Measurements from ENCODE around the gene HPCAL1. TPM values are rescaled to one million over a fixed set of nuclear protein-coding genes. Genes with fewer than 3 reads are reported as not detected.

Gene HPCAL1
- total RNA-seq, 1 donor from 2014 or later = 72.2 TPM

DNA sequence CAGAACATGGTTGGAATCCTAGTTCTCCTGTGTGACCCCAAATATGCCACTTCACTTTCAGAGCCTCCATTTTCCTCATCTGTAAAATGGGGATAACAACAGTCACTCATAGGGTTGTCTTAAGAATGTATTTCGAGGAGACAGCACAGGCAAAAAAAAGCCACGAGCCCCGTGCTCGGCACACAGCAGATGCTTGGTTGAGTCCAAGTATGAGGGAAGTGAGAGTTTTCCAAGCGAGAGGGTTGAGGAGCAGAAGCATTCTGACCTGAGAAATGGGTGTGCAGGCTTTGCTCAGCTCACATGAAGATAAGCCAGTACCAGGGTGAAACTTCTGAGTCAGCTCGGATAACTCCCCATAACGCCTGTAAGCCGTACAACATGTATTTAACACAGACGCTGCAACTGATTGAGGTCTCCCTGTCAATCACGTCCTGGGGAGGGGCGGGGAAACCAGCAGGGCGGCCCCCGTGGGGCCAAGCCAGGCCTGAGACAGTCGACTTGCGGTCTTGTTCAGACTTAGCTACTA, 168.4 kb downstream of the HPCAL1 start:
- DNase-seq = no peak

DNA sequence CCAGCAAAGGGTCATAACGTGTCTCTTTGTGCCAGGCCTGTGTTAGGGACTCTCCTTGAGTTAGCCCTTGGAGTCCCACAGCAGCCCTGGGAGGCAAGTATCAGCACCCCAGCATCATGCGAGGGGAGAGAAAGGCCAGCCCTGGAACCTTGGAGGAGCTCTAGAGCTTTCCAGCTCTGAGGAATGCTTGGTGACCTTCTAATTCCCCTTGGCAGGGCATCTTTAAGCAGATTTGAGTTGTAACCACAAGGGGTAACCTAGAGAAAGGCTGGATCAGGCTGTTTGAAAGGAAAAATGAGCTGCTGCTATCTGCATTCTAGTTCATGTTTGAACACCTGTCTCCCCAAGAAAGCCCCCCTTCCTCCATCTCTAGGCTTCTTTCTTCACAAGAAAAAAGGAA, 169.3 kb downstream of the HPCAL1 start:
- DNase-seq = no peak

GRCh38 chr2:10473121-10473756, 170.5 kb downstream of the HPCAL1 start:
- DNase-seq = no peak

GRCh38 chr2:10475221-10475722, 172.6 kb downstream of the HPCAL1 start:
- DNase-seq = no peak

GRCh38 chr2:10475811-10476660, 173.3 kb downstream of the HPCAL1 start:
- no peak for DNase-seq

DNA sequence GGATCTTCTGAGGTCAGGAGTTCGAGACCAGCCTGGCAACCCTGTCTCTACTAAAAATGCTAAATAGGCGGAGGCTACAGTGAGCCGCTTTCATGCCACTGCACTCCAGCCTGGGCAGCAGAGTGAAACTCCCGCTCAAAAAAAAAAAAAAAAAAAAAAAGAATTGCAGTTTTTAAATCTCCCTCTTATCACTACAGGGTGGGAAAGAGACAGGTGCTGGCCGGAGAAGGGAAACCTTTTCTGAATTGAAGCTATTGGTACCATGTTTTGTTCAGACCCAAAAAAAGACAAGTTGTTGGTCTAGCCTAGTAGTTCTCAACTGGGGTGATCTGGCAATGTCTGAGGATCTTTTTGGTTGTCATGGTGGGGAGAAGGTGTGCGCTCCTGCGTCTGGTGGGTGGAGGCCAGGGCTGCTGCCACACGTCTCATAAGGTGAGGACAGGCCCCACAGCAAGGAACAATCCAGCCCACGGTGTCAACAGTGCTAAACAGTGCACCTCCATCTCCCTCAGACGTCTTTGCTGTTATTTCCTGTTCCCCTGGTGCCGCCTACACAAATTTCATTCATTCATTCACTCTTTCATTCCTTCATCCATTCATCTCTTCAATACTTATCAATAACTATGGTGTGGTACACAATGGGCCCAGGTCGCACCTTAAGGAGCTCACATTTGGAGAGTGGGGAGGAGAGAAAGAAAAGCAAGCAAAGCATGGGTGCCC, 174.2 kb downstream of the HPCAL1 start:
- no peak for DNase-seq

Other genes starting within 250 kb of the HPCAL1 start
- 0.74 and 1.2 TPM in 2 replicates for gene CYS1, start 222.5 kb upstream of the HPCAL1 start, total RNA-seq
- 19.9 and 90.8 TPM in 2 replicates for gene RRM2, start 180.2 kb upstream of the HPCAL1 start, total RNA-seq
- gene ODC1, start 145.4 kb downstream of the HPCAL1 start, total RNA-seq = 111 and 129 TPM in 2 replicates

Measured in dermis blood vessel endothelial cell (primary cell).